Measurements from ENCODE around the gene RIMBP3C.
"Not testable (repeated sequence)": the region's sequence is repeated elsewhere in the genome, so short reads cannot be mapped to it uniquely, and the experiment has no call there.

The RIMBP3C gene

DNA sequence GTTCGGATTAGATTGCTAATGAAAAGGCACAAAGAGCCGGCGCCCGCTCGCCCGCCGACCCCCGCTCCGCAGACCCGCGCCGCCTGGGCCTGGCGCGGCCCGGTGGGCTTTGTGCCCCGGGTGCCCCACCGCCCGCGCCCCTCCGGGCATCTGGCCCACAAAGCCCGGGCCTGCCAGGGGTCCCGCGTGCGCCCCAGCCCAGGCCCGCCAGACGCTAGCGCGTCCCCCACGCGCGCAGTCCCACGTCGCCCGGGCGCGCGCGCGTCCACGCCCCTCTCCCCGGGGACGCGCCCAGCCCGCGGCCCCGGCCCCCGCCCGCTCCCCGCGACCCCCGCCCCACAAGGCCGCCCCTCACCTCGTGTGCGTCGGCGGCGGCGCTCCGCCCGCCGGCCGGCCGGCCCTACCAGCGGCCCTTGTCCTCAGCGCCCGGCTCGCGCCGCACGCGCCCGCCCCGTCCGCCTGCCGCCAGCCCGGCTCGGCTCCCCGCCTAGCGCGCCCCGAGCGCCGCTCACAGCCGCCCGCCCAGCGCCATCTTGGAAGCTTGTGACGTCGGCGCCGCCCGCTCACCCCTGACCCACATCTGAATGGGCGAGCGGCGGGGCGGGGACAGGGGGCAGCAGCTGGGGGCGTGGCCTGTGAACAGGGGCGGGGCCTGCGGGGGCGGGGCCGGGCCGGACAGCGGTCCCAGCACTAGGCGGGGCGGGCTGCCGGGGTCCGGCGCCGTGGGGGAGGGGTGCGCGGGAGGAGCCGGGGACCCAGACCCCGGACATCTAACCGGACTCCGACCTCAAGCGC is 34.1 kb downstream of the RIMBP3C start:
- DNase-seq, result not testable (repeated sequence)

DNA sequence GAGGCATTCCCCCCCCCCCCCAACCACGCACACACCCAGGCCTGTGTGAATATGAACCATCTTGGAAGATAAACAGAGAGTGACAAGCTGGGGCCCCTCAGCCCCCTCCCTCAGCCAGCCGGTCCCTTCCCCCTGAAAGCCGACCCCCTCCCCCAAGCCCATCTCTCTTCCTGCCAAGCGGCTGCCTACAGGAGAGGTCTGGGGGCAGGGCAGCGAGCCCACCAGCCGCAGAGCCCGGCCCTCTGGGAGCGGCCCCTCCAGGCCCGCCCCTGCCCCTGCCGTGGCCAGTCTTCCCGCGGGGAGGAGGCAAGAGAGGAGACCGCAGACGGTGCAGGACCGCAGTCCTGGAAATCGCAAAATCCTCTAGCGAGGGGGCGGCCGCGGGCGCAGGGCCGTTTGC is 34.7 kb downstream of the RIMBP3C start:
- not testable (repeated sequence) for DNase-seq

DNA sequence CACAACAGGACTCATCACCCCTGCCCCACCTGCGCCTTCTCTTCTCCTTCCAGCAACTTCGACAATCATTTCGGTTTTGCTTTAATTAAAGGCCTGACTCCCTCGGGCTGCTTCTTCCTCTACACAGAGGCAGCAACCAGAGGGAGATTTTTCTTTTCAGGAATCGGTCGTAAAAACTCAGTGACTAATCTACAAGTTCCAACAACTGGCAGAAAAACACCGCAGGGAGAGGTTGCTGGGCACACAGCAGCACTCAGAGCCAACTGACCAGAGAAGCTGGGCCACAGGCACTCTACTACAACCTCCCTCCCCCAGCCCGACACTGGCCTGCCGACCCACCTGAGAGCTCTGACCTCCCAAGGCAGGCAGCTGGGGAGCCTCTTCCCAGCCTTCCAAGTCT is 36.0 kb downstream of the RIMBP3C start:
- not testable (repeated sequence) for DNase-seq

DNA sequence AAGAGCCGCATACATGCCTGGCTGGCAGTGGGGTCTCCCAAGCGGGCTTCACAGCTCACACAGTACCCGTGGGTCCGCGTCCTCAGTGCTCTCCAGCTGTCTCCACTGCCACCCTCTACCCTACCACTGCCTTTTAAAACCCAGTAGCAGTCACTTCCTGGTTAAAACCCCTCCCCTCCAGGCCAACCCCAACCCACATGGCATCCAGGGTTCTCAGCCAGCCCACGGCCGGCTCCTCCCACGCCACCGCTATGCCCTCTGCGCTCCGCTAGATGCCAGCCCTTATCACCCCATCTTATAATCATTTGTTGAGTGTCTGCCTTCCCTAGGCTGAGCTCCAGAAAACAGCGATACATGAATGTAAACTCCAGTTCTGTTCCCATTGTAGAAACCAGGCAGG is 37.1 kb downstream of the RIMBP3C start:
- not testable (repeated sequence) for DNase-seq

DNA sequence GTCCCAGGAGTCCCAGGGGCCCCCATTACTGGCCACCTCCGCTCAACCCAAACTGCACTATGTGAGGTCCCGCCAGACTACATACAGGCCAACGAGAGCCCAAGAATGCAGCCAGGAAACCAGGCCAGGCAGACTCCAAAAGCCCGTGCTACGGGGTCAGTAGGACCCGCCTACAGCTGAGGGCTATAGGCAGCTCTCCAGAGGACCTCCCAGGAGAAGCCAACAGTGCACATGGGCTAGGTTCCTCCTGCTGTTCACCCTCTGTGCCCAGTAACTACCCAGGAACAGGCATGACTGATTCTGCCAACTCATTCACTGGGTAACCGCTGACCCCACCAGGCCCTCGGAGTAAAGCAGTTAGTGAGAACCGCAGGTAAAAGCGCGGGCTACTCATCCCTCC is 39.2 kb downstream of the RIMBP3C start:
- not testable (repeated sequence) for DNase-seq

DNA sequence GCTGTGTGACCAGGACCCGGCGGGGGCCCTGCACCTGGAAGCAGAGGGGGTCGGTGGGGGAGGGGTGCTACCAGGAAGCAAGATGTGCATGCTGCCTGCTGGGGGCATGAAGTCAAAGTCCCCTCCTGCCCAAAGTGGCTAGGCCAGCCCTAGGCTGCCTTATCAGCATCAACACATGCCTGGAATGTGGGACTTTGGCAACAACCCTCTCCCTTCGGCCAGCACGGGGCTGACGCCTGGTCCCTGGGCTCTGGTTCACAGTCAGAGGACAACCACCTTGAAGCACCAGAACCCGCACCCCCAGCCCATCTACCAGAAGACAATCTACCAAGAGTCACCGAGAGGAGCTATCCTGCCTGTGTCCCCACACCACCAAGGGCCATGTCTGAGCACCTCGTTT is 40.9 kb downstream of the RIMBP3C start:
- not testable (repeated sequence) for DNase-seq

DNA sequence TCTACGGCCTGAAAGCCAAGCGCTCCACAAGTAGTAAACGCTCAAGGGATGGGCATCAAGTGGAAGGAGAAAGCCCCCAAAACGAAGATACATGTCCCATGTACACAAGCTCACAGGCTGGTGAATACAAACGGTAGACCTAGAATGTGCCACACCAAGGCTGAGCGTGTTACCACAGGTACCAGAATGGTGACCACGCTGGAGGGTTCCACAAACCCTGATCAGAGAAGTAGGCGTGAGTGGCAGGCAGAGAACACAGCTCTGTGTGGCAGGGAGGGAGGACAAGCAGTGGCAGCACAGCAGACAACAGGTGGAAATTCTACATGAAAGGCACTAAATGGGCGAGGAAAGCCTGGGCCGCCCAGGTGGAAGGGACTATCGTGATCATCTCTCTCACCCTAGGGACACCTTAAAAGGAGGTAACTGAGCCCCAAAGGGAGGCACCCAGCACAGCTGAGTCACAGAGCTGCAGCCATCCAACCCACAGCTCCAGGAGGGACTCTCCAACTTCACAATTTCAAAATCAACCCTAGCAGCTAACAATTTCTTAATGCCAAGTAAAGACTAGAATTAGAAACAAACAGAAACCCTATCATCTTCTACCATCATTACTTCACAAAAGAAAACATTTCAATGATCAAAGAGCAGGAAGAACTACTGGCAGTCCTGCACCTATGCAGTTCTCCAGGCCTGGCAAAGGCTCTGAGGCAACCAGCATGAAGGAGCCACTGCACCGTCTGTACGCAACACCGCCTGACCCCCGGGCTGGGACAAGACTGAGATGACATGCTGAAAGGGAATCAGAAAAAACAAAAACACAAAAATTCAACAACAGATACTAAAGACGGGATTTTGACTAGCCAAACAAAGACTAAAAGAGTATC is 51.4 kb downstream of the RIMBP3C start:
- not testable (repeated sequence) for DNase-seq

DNA sequence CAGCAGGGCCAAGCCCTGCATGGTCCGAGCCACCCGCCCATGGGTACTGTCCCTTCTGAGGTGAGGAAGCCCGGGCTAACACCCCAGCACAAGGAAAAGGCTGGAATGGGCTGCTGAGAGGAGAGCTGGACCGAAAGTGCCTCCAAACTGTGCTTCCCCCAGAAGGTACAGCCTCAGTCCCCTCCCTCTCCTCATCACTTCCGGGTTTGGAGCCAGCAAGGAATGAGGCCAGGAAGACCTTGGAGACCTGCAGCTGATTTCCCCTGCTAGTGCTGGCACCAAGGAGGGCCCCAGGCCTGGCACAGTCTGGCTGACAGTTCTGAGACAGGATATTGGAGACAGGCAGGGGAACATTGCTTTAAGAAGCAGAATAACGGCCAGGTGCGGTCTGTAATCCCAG is 52.8 kb downstream of the RIMBP3C start:
- not testable (repeated sequence) for DNase-seq

DNA sequence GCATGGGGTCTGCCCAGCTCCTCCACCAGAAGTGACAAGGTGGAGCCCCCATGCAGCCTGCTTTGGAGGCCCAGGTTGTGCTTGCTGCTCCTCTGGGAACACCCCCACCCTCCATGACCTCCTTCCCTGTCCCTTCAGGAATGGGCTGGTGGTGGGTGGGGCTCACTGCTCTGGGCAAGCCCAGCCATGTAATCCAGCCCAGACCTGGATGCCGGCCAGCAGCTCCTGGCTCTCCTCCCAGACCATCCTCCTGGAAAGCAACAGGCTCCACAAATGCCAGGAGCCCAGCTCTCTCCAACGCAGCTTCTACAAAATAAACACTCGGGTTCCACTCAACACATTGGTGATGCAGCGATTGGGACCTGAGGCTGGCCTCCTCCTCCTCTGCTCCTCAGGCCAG is 53.3 kb downstream of the RIMBP3C start:
- DNase-seq, result not testable (repeated sequence)
